HG03575 (cell line): ENCODE measurements around the gene COL5A1.

Experiments used
- ATAC-seq: cut with Tn5 transposase; IDR thresholded peaks from one replicate; pipeline ENCODE4 v1.9.1; 2021; ENCODE audit not compliant: unreplicated experiment, insufficient number of reproducible peaks, low FRiP score; ENCODE audit errors: extremely low read depth

The COL5A1 gene

GRCh38 chr9:134605966-134606357 is 35.6 kb upstream of the COL5A1 start:
- ATAC-seq = no peak

- no peak for ATAC-seq
Measured at GRCh38 chr9:134606951-134607731, 34.5 kb upstream of the COL5A1 start.

GRCh38 chr9:134607971-134608370 is 33.6 kb upstream of the COL5A1 start:
- ATAC-seq = no peak

- no peak for ATAC-seq
Measured at GRCh38 chr9:134611046-134611445, 30.6 kb upstream of the COL5A1 start.

- no peak for ATAC-seq
Measured at GRCh38 chr9:134612309-134612708, 29.3 kb upstream of the COL5A1 start.

GRCh38 chr9:134612715-134613114 is 28.9 kb upstream of the COL5A1 start:
- no peak for ATAC-seq

- no peak for ATAC-seq
Measured at GRCh38 chr9:134614256-134614655, 27.3 kb upstream of the COL5A1 start.

GRCh38 chr9:134616341-134616740 is 25.3 kb upstream of the COL5A1 start:
- no peak for ATAC-seq

- no peak for ATAC-seq
Measured at GRCh38 chr9:134617246-134617645, 24.4 kb upstream of the COL5A1 start.

GRCh38 chr9:134617836-134618162 is 23.8 kb upstream of the COL5A1 start:
- ATAC-seq = no peak

GRCh38 chr9:134618163-134618832 is 23.3 kb upstream of the COL5A1 start:
- ATAC-seq = no peak

GRCh38 chr9:134618833-134619447 is 22.7 kb upstream of the COL5A1 start:
- ATAC-seq = no peak

GRCh38 chr9:134619448-134619982 is 22.1 kb upstream of the COL5A1 start:
- ATAC-seq = no peak

GRCh38 chr9:134619983-134620661 is 21.5 kb upstream of the COL5A1 start:
- no peak for ATAC-seq

- no peak for ATAC-seq
Measured at GRCh38 chr9:134620751-134621557, 20.6 kb upstream of the COL5A1 start.

- ATAC-seq = no peak
Measured at GRCh38 chr9:134621558-134622110, 20.0 kb upstream of the COL5A1 start.

GRCh38 chr9:134622896-134623257 is 18.7 kb upstream of the COL5A1 start:
- no peak for ATAC-seq

- ATAC-seq = no peak
Measured at GRCh38 chr9:134623258-134624066, 18.1 kb upstream of the COL5A1 start.
